Measurements from ENCODE around the gene TRIM10.
A peak's percentile ranks its signal among the peaks of the same experiment; 100 is the strongest.
"Not testable (repeated sequence)": the region's sequence is repeated elsewhere in the genome, so short reads cannot be mapped to it uniquely, and the experiment has no call there.

The TRIM10 gene

GRCh38 chr6:30172681-30173080 lies 11.7 kb upstream of the TRIM10 start:
- DNase-seq (ENCODE audit: low spot score): no peak

GRCh38 chr6:30171677-30172471 lies 10.9 kb upstream of the TRIM10 start:
- DNase-seq (ENCODE audit: low spot score): no peak

GRCh38 chr6:30169658-30170614 lies 8.9 kb upstream of the TRIM10 start:
- DNase-seq (ENCODE audit: low spot score): peak; percentile 31

GRCh38 chr6:30168741-30169140 lies 7.7 kb upstream of the TRIM10 start:
- DNase-seq (ENCODE audit: low spot score): no peak

- DNase-seq (ENCODE audit: low spot score): no peak
These were observed 6.1 kb upstream of the TRIM10 start for GRCh38 chr6:30167101-30167500.

GRCh38 chr6:30165238-30165637 lies 4.2 kb upstream of the TRIM10 start:
- DNase-seq (ENCODE audit: low spot score): not testable (repeated sequence)

- no peak for DNase-seq (ENCODE audit: low spot score)
These were observed 3.7 kb upstream of the TRIM10 start for GRCh38 chr6:30164714-30165113.

- DNase-seq (ENCODE audit: low spot score): no peak
These were observed 3.1 kb upstream of the TRIM10 start for GRCh38 chr6:30163918-30164654.

- peak; percentile 31 for DNase-seq (ENCODE audit: low spot score)
These were observed 2.3 kb upstream of the TRIM10 start, which contains the start of gene TRIM15 for GRCh38 chr6:30163090-30163917. TRIM15 (plus strand) TSS chr6:30163546; CDS start chr6:30163685, 139 bp downstream.

- no peak for DNase-seq (ENCODE audit: low spot score)
These were observed 1.5 kb upstream of the TRIM10 start for GRCh38 chr6:30162265-30163089.

- no peak for DNase-seq (ENCODE audit: low spot score)
These were observed 815 bp downstream of the TRIM10 start for GRCh38 chr6:30160008-30160784.

GRCh38 chr6:30158475-30159040 lies 2.5 kb downstream of the TRIM10 start:
- DNase-seq (ENCODE audit: low spot score): no peak

- DNase-seq (ENCODE audit: low spot score): no peak
These were observed 3.0 kb downstream of the TRIM10 start for GRCh38 chr6:30157999-30158398.

GRCh38 chr6:30157581-30157980 lies 3.4 kb downstream of the TRIM10 start:
- DNase-seq (ENCODE audit: low spot score): no peak

- DNase-seq (ENCODE audit: low spot score): no peak
These were observed 4.2 kb downstream of the TRIM10 start for GRCh38 chr6:30156774-30157173.

- DNase-seq (ENCODE audit: low spot score): no peak
These were observed 4.8 kb downstream of the TRIM10 start for GRCh38 chr6:30156262-30156599.

GRCh38 chr6:30155520-30156261 lies 5.3 kb downstream of the TRIM10 start:
- no peak for DNase-seq (ENCODE audit: low spot score)

- DNase-seq (ENCODE audit: low spot score): no peak
These were observed 6.1 kb downstream of the TRIM10 start for GRCh38 chr6:30154709-30155519.

All from HuH-7.5 (cell line).